Cardiac muscle cell (in vitro differentiated cells and primary cell): ENCODE measurements around the gene MYLK. TPM values are rescaled to one million over a fixed set of nuclear protein-coding genes. Genes with fewer than 3 reads are reported as not detected.

Source experiments
- DNase-seq, 2 donors: peaks; one replicate each; pipeline versions ENCODE4 v3.0.0 to v3.0.0-alpha.2; 2010 to 2017; ENCODE audit warnings: low read depth in 1 of 2, low spot score in 1 of 2
- H3K27ac ChIP-seq: fragments of 200-600 bp; sonication (generic); 2 replicates; pipeline ENCODE4 v1.5.1; 2016
- H3K27me3 ChIP-seq: fragments of 200-600 bp; sonication (generic); 2 replicates; pipeline ENCODE4 v1.6.0; 2016; ENCODE audit warnings: control low read depth
- H3K36me3 ChIP-seq: fragments of 200-600 bp; sonication (generic); 2 replicates; pipeline ENCODE4 v1.5.1; 2016; ENCODE audit warnings: control low read depth
- H3K4me1 ChIP-seq: fragments of 200-600 bp; sonication (generic); 2 replicates; pipeline ENCODE4 v1.8.1; 2017; ENCODE audit warnings: low read depth, mild to moderate bottlenecking, mixed run types
- H3K4me3 ChIP-seq: fragments of 200-600 bp; sonication (generic); 2 replicates; pipeline ENCODE4 v1.5.1; 2016; ENCODE audit warnings: mild to moderate bottlenecking
- H3K9me3 ChIP-seq: fragments of 200-600 bp; sonication (generic); 2 replicates; pipeline ENCODE4 v1.5.1; 2017; ENCODE audit warnings: low read depth, mild to moderate bottlenecking, control low read depth
- polyA plus RNA-seq: library from polyadenylated mRNA; unstranded; fragments of >200 nt; fragmentation: Nextera tagmentation; extraction: Ambion mirVana; gene quantifications from 2 replicates; pipeline ENCODE4 v1.2.1, GENCODE V29; 2016
- total RNA-seq: library from RNA; depleted of rRNA; stranded (reverse); fragments of >200 nt; gene quantifications from 2 replicates; pipeline ENCODE4 v1.2.3, GENCODE V29; 2016
- TF ChIP-seq, protein P1 (sequence below): IDR thresholded peaks from 2 replicates; pipeline ENCODE4 v1.5.1; 2012; ENCODE audit warnings: low read depth, mild to moderate bottlenecking, low read length

MYLK gene
- total and polyA plus RNA-seq, 2 experiments from 2014 or later, result 2.0 to 5.8 TPM

DNA sequence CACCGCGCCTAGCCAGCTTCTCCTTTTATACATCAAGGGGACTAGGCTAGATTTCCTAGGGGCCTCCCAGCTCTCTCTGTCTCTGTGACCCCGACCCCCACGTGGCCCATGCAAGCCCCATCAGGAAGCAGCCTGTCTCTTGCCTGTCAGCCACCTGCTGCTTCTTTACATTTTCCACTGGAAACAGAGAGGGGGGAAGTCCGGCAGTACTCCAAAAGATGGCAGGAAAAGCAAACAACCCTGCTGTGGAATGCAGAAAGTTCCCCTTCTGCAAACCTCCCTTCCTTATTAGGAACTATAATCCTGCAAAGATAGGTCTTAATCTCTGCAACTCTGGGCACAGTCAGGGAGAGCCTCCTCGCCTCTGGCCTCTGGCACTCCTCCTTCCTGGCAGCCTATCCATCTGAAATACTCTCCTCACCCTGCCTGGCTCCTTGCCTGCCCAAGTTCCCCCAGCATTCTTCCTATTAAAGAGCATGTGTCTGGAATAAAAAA is 251.9 kb downstream of the MYLK start:
- H3K36me3 ChIP-seq, result no peaks in the 10 kb centered on the region
- DNase-seq, result peak; percentile 44 to 86
- H3K27ac ChIP-seq, result peak overlapping the region; percentile 75
- TF ChIP-seq, protein P1, sequence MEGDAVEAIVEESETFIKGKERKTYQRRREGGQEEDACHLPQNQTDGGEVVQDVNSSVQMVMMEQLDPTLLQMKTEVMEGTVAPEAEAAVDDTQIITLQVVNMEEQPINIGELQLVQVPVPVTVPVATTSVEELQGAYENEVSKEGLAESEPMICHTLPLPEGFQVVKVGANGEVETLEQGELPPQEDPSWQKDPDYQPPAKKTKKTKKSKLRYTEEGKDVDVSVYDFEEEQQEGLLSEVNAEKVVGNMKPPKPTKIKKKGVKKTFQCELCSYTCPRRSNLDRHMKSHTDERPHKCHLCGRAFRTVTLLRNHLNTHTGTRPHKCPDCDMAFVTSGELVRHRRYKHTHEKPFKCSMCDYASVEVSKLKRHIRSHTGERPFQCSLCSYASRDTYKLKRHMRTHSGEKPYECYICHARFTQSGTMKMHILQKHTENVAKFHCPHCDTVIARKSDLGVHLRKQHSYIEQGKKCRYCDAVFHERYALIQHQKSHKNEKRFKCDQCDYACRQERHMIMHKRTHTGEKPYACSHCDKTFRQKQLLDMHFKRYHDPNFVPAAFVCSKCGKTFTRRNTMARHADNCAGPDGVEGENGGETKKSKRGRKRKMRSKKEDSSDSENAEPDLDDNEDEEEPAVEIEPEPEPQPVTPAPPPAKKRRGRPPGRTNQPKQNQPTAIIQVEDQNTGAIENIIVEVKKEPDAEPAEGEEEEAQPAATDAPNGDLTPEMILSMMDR, result no peak
- H3K4me3 ChIP-seq, result no peak overlapping the region
- no peaks in the 10 kb centered on the region for H3K9me3 ChIP-seq
- H3K27me3 ChIP-seq, result no peaks in the 10 kb centered on the region
- peaks cover 19% of the 10 kb centered on the region for H3K4me1 ChIP-seq

DNA sequence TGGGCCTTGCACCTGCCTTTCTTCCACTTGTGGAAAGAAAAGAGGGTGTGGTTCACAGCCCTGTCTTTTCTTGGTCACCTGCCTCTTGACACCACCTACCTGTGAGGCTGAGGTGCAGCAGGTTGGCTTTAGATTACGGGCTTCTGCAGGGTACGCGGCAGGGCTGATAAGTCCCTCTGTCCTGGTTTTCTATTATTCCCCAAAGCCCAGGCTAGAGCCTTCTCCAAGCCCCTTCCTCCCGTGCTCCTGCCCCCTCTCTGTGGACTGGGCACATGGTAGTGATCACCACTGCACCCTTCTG is 254.4 kb downstream of the MYLK start:
- Histone ChIP-seq H3K27ac (no peak overlapping the region), H3K27me3 (no peaks in the 10 kb centered on the region), H3K4me1 (peaks cover 4% of the 10 kb centered on the region), H3K9me3 (no peaks in the 10 kb centered on the region), H3K36me3 (no peaks in the 10 kb centered on the region), H3K4me3 (no peak overlapping the region)
- TF ChIP-seq, protein P1, result no peak
- DNase-seq, result no peak

DNA sequence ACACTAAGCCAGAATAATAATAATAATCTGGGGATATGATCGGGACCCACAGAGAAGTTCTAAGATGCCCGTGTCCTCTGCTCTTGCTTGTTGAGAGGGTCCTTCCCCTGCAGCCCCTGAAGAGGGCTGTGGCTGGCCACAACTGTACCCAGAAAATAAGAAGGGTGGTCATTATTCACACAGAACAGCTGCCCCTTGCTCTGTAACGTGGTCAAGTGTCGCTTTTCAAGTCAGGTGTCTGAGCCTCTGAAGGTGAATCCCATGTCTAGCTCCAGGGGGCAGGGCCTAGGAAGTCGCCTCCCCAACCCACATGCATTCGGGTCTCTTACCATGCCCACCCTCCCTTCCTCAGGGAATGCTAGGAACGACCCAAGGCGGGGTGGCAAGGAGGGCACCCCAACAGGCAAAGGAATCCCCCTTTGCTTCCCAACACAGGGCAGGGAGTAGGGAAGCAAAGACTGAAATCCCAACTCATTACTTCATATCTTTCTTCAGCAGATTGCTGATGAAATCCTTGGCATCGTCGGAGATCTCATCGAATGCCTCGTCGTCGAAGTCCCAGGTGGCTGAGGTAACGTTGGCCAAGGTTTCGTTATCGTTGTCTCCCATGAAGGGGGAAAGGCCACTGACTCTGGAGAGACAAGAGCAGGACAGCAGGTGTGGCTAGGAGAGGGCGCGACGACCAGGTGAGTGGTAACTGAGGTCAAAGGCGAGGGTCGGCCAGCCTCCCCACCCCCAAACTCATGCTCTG is 255.0 kb downstream of the MYLK start:
- no peak overlapping the region for H3K27ac ChIP-seq
- TF ChIP-seq, protein P1, result no peak
- no peaks in the 10 kb centered on the region for H3K27me3 ChIP-seq
- no peaks in the 10 kb centered on the region for H3K36me3 ChIP-seq
- H3K4me3 ChIP-seq, result no peak overlapping the region
- no peaks in the 10 kb centered on the region for H3K9me3 ChIP-seq
- H3K4me1 ChIP-seq, result peaks cover 4% of the 10 kb centered on the region
- DNase-seq, result no peak

DNA sequence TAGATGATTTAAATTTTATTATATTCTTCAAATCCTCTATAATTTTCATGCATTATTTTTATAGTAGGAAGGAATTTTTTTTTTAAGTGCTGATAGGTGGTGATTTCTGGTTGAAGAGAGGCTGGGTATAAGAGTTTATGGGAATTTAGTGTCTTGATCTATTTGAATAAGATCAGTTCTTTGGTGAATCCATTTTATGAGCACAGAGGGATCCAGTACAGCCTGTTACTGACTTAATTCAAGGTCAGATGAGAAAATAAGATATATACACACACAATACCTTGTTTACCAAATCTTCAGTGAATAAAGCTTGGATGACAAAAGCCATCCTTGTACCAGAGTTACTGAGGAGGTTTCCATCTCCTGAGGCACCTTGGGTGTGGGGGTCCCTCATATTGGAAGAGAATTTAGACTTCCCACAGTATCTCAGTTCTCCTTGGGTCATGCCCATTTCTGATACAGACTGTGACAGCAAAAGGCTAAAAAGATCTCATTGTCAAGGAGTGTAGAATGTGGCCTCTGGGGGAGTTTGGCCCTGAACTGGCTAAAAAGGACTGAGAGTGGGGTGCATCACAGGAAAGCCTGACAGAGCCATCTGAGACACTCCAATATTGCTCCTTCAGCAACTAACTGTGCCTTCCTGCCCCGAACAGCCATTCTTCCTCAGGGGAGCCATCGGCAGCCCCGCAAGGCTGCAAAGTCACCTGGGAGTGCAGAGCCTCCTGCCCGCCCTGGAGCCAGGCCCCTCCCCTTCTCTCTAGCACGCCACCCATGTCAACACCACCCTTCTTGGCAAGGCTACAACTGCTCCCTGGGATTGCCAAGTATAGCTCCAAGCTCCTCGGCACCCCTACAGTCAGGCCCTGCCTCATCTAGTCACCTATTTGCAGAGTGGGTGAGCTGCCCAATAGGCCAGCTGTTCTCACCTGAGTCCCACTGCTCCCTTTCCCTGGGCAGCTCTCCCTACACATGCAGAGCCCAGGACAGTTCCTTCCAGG is 256.2 kb downstream of the MYLK start:
- Histone ChIP-seq H3K4me3 (no peak overlapping the region), H3K4me1 (peaks cover 4% of the 10 kb centered on the region), H3K27me3 (no peaks in the 10 kb centered on the region), H3K36me3 (no peaks in the 10 kb centered on the region), H3K27ac (no peak overlapping the region), H3K9me3 (no peaks in the 10 kb centered on the region)
- no peak for DNase-seq
- TF ChIP-seq, protein P1, result no peak

DNA sequence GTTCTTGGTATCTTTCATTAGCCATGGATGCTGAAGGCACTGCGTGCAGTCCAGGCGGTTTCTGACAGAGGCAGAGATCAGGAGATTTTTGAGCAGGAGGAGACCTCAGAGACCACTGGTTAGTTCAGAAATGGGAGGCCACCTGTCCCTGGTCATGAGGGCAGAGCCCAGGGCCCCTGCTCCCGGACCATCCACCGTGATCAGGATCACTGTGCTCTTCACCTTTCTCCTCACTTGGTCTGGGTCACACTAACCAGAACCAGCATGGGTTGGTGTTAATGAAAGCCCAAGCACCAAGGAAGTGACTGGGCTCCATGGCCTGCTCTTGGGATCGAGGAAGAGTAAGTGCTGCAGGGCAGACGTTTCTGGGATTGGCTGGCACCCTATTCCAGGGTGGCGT is 257.3 kb downstream of the MYLK start:
- DNase-seq, result no peak
- TF ChIP-seq, protein P1, result no peak
- no peak overlapping the region for H3K27ac ChIP-seq
- peaks cover under 1% of the 10 kb centered on the region for H3K4me1 ChIP-seq
- no peaks in the 10 kb centered on the region for H3K9me3 ChIP-seq
- no peak overlapping the region for H3K4me3 ChIP-seq
- no peaks in the 10 kb centered on the region for H3K27me3 ChIP-seq
- H3K36me3 ChIP-seq, result no peaks in the 10 kb centered on the region
